Fibroblast of the conjunctiva (primary cell): ENCODE data around the gene REM2.

ENCODE experiments used
- DNase-seq: peaks from one replicate; pipeline ENCODE4 v3.0.0-alpha.2; 2010; ENCODE audit warnings: low read depth

Gene REM2

DNA sequence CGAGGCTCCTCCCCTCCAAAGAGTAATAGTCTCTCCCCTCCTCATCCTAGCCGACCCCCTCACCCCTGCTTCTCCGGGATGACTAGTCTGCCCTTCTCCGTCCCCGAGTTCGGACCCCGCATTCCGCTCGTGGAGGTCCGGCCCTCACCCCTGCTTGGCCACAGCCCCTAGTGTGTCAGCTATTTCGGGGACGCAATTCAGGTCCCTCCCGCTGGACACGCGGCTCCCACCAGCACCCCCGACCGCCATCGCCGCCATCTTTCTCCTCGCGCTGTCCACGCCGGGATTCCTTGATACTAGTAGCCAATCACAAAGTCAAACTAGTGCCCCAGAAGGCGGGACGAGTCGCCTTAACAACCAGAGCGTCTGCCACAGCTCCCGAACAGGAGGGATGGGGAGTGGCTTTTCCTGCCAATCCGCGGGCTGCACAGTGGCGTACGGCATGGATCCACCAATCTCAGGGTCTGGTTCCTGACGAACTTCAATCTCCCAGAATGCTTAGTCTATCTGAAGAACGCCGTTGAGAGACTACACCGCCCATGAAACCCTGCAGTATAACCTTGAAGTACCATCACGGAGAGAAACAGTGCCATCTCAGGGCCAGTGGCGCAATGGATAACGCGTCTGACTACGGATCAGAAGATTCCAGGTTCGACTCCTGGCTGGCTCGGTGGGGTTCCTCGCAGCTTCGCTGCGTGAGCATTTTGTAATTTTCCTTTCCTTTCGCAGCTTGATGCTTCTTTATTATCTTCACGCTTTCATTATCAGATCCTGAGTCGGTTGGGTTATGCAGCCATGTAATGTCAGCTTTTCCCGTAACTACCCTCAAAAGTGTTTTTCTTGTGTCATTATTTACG, 46.3 kb downstream of the REM2 start, which contains the start of gene PRMT5:
PRMT5 (minus strand) TSS at position 273 of the 857 bp plus-strand sequence; CDS start at position 258, 15 bp downstream.
- DNase-seq, result peak; percentile 100

- DNase-seq, result no peak
Measured at GRCh38 chr14:22929961-22930364, 46.9 kb downstream of the REM2 start.

GRCh38 chr14:22932146-22932545, 49.1 kb downstream of the REM2 start:
- DNase-seq, result no peak

- no peak for DNase-seq
Measured at GRCh38 chr14:22935156-22935555, 52.1 kb downstream of the REM2 start.
